ENCODE data around the gene CEP78. TPM values are rescaled to one million over a fixed set of nuclear protein-coding genes. Genes with fewer than 3 reads are reported as not detected.

Gene CEP78
- total RNA-seq, 1 experiment from 2014 or later: 48.1 TPM

DNA sequence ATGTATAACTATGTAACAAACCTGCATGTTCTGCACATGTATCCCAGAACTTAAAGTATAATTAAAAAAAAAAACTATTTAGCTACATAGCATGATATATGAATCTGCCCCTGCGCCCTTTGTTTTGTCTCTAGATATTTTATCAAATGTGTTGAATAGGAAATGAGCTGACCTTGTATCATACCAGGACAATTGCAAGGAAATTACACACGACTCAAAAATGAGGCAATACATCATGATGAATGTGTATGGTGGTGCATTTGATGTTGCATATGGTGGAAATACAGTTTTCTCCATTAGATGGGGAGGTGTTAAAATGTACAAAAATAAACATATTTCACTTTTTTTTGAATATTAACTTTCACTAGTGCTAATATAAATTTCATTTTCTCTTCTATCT, 28.6 kb upstream of the CEP78 start:
- no peak overlapping the region for H2AFZ ChIP-seq (ENCODE audit: low read depth, low read length, poor library complexity, severe bottlenecking)
- H3K4me2 ChIP-seq (ENCODE audit: low read length): no peak overlapping the region
- no peaks in the 10 kb centered on the region for H3K4me1 ChIP-seq (ENCODE audit: control insufficient read depth in 1 of 2, insufficient read depth in 2 of 2, low read length in 2 of 2)
- no peaks in the 10 kb centered on the region for H3K9me3 ChIP-seq (ENCODE audit: control insufficient read depth in 1 of 2, insufficient read depth in 1 of 2, low read depth in 1 of 2, low read length in 2 of 2)
- H3K4me3 ChIP-seq (replicated peaks in 1 of 2; ENCODE audit: low read depth in 1 of 2, low read length in 2 of 2): no peak overlapping the region
- H3K27ac ChIP-seq (ENCODE audit: low read depth, low read length): no peak overlapping the region
- ATAC-seq (no peak), DNase-seq (ENCODE audit: low read depth, low spot score) (no peak)
- BruUV-seq (replicated peaks): no TSS peak
- no peaks in the 10 kb centered on the region for H3K79me2 ChIP-seq (ENCODE audit: insufficient read depth, low read length)
- H3K36me3 ChIP-seq (ENCODE audit: control insufficient read depth in 1 of 2, insufficient read depth in 2 of 2, low read length in 2 of 2): no peaks in the 10 kb centered on the region
- TF ChIP-seq ELF1 (IDR thresholded peaks at IDR 0.05; ENCODE audit: borderline replicate concordance, low read depth) (no peak), SIN3A (IDR thresholded peaks at IDR 0.05; ENCODE audit: low read depth) (no peak), EGR1 (IDR thresholded peaks at IDR 0.05; ENCODE audit: low read depth) (no peak)
- TF ChIP-seq, protein P1, sequence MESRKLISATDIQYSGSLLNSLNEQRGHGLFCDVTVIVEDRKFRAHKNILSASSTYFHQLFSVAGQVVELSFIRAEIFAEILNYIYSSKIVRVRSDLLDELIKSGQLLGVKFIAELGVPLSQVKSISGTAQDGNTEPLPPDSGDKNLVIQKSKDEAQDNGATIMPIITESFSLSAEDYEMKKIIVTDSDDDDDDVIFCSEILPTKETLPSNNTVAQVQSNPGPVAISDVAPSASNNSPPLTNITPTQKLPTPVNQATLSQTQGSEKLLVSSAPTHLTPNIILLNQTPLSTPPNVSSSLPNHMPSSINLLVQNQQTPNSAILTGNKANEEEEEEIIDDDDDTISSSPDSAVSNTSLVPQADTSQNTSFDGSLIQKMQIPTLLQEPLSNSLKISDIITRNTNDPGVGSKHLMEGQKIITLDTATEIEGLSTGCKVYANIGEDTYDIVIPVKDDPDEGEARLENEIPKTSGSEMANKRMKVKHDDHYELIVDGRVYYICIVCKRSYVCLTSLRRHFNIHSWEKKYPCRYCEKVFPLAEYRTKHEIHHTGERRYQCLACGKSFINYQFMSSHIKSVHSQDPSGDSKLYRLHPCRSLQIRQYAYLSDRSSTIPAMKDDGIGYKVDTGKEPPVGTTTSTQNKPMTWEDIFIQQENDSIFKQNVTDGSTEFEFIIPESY (IDR thresholded peaks at IDR 0.05; ENCODE audit: extremely low read depth, insufficient replicate concordance, low read length): no peak
- H3K27me3 ChIP-seq (ENCODE audit: insufficient read depth, low read length): no peaks in the 10 kb centered on the region
- ChIA-PET CTCF (no interaction called here), POLR2A (no interaction called here), RAD21 (ENCODE audit: low non-redundant PET in 1 of 2, low total read pairs in 2 of 2, uncharacterized antibody in 2 of 2, unreplicated experiment in 2 of 2) (no interaction called here)
- H3K9me2 ChIP-seq (ENCODE audit: insufficient read depth): no peaks in the 10 kb centered on the region
- intact Hi-C loops (cut with micrococcal nuclease): no loop called here
- no peak overlapping the region for H3K9ac ChIP-seq (ENCODE audit: low read length)
- no peaks in the 10 kb centered on the region for H4K20me1 ChIP-seq (ENCODE audit: insufficient read depth)

DNA sequence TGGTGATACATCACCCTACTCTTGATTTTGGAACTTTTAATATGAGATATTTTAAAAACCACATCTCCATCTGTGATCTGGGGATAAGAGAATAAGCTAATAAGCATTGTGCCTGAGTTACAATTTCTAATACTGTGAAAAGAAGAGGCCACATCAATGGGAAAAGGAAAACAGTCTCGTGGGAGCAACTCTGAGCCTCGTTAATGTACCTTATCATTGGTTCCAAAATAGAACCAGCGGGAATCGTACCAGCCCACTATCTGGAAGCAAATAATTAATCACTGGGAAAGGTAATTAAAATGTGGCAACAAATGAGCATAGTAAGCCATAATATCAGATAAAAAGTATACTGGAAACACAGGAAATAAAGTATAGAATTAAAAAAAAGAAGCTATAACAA, 28.0 kb upstream of the CEP78 start:
- CTCF ChIA-PET: no interaction called here
- no peak overlapping the region for H3K4me2 ChIP-seq (ENCODE audit: low read length)
- H3K4me3 ChIP-seq (replicated peaks in 1 of 2; ENCODE audit: low read depth in 1 of 2, low read length in 2 of 2): no peak overlapping the region
- no peaks in the 10 kb centered on the region for H3K9me3 ChIP-seq (ENCODE audit: control insufficient read depth in 1 of 2, insufficient read depth in 1 of 2, low read depth in 1 of 2, low read length in 2 of 2)
- H3K9me2 ChIP-seq (ENCODE audit: insufficient read depth): no peaks in the 10 kb centered on the region
- RAD21 ChIA-PET (ENCODE audit: low non-redundant PET in 1 of 2, low total read pairs in 2 of 2, uncharacterized antibody in 2 of 2, unreplicated experiment in 2 of 2): no interaction called here
- H2AFZ ChIP-seq (ENCODE audit: low read depth, low read length, poor library complexity, severe bottlenecking): no peak overlapping the region
- H3K4me1 ChIP-seq (ENCODE audit: control insufficient read depth in 1 of 2, insufficient read depth in 2 of 2, low read length in 2 of 2): no peaks in the 10 kb centered on the region
- no peak for TF ChIP-seq JUND (IDR thresholded peaks at IDR 0.05)
- H3K27ac ChIP-seq (ENCODE audit: low read depth, low read length): no peak overlapping the region
- H4K20me1 ChIP-seq (ENCODE audit: insufficient read depth): no peaks in the 10 kb centered on the region
- H3K36me3 ChIP-seq (ENCODE audit: control insufficient read depth in 1 of 2, insufficient read depth in 2 of 2, low read length in 2 of 2): no peaks in the 10 kb centered on the region
- intact Hi-C loops (cut with micrococcal nuclease): no loop called here
- no peak for DNase-seq (ENCODE audit: low read depth, low spot score)
- BruUV-seq (replicated peaks): no TSS peak
- H3K79me2 ChIP-seq (ENCODE audit: insufficient read depth, low read length): no peaks in the 10 kb centered on the region
- ATAC-seq: no peak
- POLR2A ChIA-PET: no interaction called here
- no peaks in the 10 kb centered on the region for H3K27me3 ChIP-seq (ENCODE audit: insufficient read depth, low read length)
- no peak overlapping the region for H3K9ac ChIP-seq (ENCODE audit: low read length)
